Mesothelial cell of epicardium (in vitro differentiated cells): ENCODE results near the gene KCNG4. TPM values are rescaled to one million over a fixed set of nuclear protein-coding genes. Genes with fewer than 3 reads are reported as not detected.
A peak's percentile ranks its signal among the peaks of the same experiment; 100 is the strongest.

Experiments
- DNase-seq, 2 experiments: peaks; one replicate each; pipeline ENCODE4 v3.0.0; 2021; ENCODE audit warnings: low spot score in 2 of 2; ENCODE audit not compliant: unreplicated experiment in 2 of 2
- H3K27ac Mint-ChIP-seq: 2 replicates; pipeline ENCODE4 v1.8.0; 2021; ENCODE audit warnings: mixed read lengths
- H3K27me3 Mint-ChIP-seq: 2 replicates; pipeline ENCODE4 v1.8.0; 2021; ENCODE audit warnings: low read depth, mixed read lengths
- H3K36me3 Mint-ChIP-seq: 2 replicates; pipeline ENCODE4 v1.8.0; 2021; ENCODE audit warnings: mixed read lengths
- H3K4me1 Mint-ChIP-seq: 2 replicates; pipeline ENCODE4 v1.8.0; 2021; ENCODE audit warnings: mixed read lengths
- H3K4me3 Mint-ChIP-seq: 2 replicates; pipeline ENCODE4 v1.8.0; 2021; ENCODE audit warnings: mild to moderate bottlenecking, moderate library complexity, mixed read lengths
- H3K9me3 Mint-ChIP-seq: 2 replicates; pipeline ENCODE4 v1.8.0; 2021; ENCODE audit warnings: mixed read lengths
- total RNA-seq: library from RNA; stranded (reverse); gene quantifications from 3 replicates; pipeline ENCODE4 v1.2.1, GENCODE V29; 2021
- TF ChIP-seq, protein P1 (sequence below): fragments of 200-600 bp; sonication (generic); IDR thresholded peaks from one replicate; pipeline ENCODE4 v1.5.0; 2021; ENCODE audit warnings: antibody characterized with exemption; ENCODE audit not compliant: unreplicated experiment

Gene KCNG4
- total RNA-seq, 1 donor from 2014 or later: not detected

DNA sequence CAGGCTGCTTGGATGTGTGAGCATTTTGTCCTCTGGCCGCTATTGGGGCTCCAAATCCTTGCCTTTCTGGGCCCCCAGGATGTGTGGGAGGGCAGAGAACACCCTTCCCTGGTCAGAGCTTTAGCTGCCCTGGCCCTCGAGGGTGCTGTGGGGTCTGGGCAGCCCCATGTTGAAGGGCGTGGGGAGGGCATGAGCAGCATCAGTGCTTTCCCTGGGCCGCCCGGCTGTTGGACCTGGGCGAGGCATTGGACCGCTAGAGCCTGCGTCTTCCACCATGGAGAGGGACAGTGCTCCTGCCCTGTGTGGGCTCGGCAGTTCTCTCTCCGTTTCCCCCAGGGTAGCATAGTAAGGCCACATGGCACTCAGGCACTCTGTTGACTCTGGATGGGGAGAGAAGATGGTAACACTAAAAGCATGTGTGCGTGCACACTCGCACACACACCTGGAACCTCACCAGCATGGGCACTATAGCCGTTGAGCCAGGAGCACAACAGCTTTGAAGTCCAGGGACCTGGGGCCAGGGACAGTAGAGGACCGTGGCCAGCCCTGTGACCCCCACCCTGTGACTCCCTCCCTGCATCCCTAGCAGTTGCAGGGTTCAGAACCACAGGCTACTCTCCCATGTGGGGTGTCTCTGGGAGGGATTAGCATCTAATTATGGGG is 42.2 kb downstream of the KCNG4 start:
- Mint-ChIP-seq H3K27ac (peak overlapping the region; percentile 90), H3K27me3 (no peaks in the 10 kb centered on the region), H3K4me1 (peaks cover 17% of the 10 kb centered on the region), H3K36me3 (no peaks in the 10 kb centered on the region), H3K9me3 (peaks cover 3% of the 10 kb centered on the region), H3K4me3 (no peak overlapping the region)
- TF ChIP-seq, protein P1, sequence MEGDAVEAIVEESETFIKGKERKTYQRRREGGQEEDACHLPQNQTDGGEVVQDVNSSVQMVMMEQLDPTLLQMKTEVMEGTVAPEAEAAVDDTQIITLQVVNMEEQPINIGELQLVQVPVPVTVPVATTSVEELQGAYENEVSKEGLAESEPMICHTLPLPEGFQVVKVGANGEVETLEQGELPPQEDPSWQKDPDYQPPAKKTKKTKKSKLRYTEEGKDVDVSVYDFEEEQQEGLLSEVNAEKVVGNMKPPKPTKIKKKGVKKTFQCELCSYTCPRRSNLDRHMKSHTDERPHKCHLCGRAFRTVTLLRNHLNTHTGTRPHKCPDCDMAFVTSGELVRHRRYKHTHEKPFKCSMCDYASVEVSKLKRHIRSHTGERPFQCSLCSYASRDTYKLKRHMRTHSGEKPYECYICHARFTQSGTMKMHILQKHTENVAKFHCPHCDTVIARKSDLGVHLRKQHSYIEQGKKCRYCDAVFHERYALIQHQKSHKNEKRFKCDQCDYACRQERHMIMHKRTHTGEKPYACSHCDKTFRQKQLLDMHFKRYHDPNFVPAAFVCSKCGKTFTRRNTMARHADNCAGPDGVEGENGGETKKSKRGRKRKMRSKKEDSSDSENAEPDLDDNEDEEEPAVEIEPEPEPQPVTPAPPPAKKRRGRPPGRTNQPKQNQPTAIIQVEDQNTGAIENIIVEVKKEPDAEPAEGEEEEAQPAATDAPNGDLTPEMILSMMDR: no peak
- no peak for DNase-seq

DNA sequence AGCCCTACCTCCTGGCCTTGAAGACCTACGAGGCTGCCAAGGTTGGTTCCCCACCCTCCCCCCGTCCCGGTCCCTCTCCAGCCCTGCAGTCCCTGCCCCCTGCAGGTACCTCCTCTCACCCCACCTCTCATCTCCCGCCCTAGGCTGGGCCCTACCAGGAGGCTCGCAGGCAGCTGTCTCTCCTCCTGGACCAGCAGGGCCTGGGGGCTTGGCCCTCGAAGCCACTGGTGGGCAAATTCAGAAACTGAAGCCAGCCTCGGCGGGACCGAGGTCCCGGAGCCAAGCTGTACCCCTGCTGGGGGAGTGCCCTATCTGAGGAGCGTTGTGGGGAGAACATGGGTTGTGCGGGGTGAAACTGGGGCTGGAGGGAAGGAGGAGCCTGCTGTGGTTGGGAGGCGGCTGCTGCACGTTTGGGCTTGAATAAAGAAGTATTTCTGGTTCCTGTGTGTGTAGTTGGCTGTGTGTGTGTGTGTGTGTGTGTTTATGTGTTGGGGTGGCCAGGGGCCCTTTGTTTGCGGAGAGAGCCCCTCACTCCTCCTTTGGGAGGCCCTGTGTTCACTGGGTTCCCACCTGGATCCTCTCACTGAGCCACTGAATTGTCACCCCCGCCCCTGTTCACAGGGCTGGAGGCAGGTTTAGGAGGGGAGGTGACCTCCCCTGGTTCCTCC is 43.0 kb downstream of the KCNG4 start:
- H3K36me3 Mint-ChIP-seq: no peaks in the 10 kb centered on the region
- H3K27me3 Mint-ChIP-seq: no peaks in the 10 kb centered on the region
- H3K4me1 Mint-ChIP-seq: peaks cover 17% of the 10 kb centered on the region
- H3K27ac Mint-ChIP-seq: peak overlapping the region; percentile 90
- TF ChIP-seq, protein P1: no peak
- H3K4me3 Mint-ChIP-seq: peak overlapping the region; percentile 57
- DNase-seq: peak in 1 of 2 experiments; percentile 54
- H3K9me3 Mint-ChIP-seq: no peaks in the 10 kb centered on the region

- no peak for DNase-seq
- Mint-ChIP-seq H3K27ac (no peak overlapping the region), H3K36me3 (no peaks in the 10 kb centered on the region), H3K4me1 (peaks cover 17% of the 10 kb centered on the region), H3K27me3 (no peaks in the 10 kb centered on the region), H3K4me3 (peak overlapping the region; percentile 57), H3K9me3 (no peaks in the 10 kb centered on the region)
- TF ChIP-seq, protein P1: no peak
Observed at GRCh38 chr16:84196101-84196500, 43.7 kb downstream of the KCNG4 start.

- DNase-seq: no peak
- Mint-ChIP-seq H3K4me3 (no peak overlapping the region), H3K9me3 (no peaks in the 10 kb centered on the region), H3K27me3 (no peaks in the 10 kb centered on the region), H3K4me1 (peaks cover 17% of the 10 kb centered on the region), H3K27ac (no peak overlapping the region), H3K36me3 (no peaks in the 10 kb centered on the region)
- TF ChIP-seq, protein P1: no peak
Observed at GRCh38 chr16:84195201-84196093, 44.4 kb downstream of the KCNG4 start.

DNA sequence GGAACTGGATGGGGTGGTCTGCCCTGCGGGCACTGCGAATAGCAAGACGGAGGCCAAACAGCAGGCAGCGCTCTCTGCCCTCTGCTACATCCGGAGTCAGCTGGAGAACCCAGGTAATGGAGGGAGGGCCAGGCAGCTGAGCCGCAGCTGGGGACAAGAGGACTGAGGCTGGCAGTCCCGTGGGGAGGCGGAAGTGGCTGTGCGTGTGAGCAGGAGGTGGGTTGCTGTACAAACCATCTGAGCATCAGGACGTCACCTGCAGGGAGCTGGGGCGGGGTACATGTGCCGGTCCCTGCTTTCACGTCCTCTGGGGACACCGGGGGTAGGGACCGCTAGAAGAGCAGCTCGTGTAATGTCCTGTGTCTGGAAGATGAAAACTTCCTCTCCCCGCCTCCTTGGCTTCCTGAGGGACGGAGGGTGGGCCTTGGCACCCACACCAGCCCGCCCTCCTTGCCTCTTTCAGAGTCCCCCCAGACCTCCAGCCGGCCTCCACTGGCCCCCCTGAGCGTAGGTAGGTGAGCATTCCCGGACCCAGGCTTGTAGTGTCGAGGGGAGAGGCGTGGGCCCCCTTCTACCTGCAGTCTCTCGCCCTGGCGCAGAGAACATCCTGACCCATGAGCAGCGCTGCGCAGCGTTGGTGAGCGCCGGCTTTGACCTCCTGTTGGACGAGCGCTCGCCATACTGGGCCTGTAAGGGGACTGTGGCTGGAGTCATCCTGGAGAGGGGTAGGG is 45.2 kb downstream of the KCNG4 start:
- Mint-ChIP-seq H3K36me3 (no peaks in the 10 kb centered on the region), H3K4me3 (peak overlapping the region; percentile 16), H3K9me3 (no peaks in the 10 kb centered on the region)

More for the DNA sequence above, 45.2 kb downstream of the KCNG4 start:
- Mint-ChIP-seq H3K27ac (no peak overlapping the region), H3K27me3 (no peaks in the 10 kb centered on the region), H3K4me1 (peaks cover 17% of the 10 kb centered on the region)
- TF ChIP-seq, protein P1: no peak
- no peak for DNase-seq
